ENCODE measurements around the gene COL16A1. TPM values are rescaled to one million over a fixed set of nuclear protein-coding genes. Genes with fewer than 3 reads are reported as not detected.
A peak's percentile ranks its signal among the peaks of the same experiment; 100 is the strongest.

The COL16A1 gene
- total and polyA plus RNA-seq, 2 of the 13 experiments (the other 11 are each of a cell fraction or from before 2014, with no cell fraction given), result 4.3 to 12.2 TPM

GRCh38 chr1:31643976-31644559 lies 59.7 kb downstream of the COL16A1 start (continued):
- no peak; the same call in 1 of the 2 replicates for TF ChIP-seq ZNF704 (CRISPR knock-in tag; IDR thresholded peaks at IDR 0.05; ENCODE audit: borderline replicate concordance)
- no peak for TF ChIP-seq SP2 (CRISPR knock-in tag; IDR thresholded peaks at IDR 0.05)
- peak; percentile 67; the same call in 1 of the 2 replicates for TF ChIP-seq KAT7 (CRISPR knock-in tag; IDR thresholded peaks at IDR 0.05; ENCODE audit: borderline replicate concordance)
- TF ChIP-seq PAF1 (CRISPR knock-in tag; IDR thresholded peaks at IDR 0.05), result no peak
- no peak for TF ChIP-seq HOMEZ (CRISPR knock-in tag; IDR thresholded peaks at IDR 0.05; ENCODE audit: low read depth)
- TF ChIP-seq CBX5 (CRISPR knock-in tag; IDR thresholded peaks at IDR 0.05; ENCODE audit: borderline replicate concordance), result 0 out of 2 replicates have a peak, but pooled peaks have one; percentile 46
- TF ChIP-seq CCDC6 (CRISPR knock-in tag; IDR thresholded peaks at IDR 0.05), result no peak
- TF ChIP-seq RARG (CRISPR knock-in tag; IDR thresholded peaks at IDR 0.05; ENCODE audit: low read depth), result 0 out of 2 replicates have a peak, but pooled peaks have one; percentile 63
- TF ChIP-seq, protein P1, sequence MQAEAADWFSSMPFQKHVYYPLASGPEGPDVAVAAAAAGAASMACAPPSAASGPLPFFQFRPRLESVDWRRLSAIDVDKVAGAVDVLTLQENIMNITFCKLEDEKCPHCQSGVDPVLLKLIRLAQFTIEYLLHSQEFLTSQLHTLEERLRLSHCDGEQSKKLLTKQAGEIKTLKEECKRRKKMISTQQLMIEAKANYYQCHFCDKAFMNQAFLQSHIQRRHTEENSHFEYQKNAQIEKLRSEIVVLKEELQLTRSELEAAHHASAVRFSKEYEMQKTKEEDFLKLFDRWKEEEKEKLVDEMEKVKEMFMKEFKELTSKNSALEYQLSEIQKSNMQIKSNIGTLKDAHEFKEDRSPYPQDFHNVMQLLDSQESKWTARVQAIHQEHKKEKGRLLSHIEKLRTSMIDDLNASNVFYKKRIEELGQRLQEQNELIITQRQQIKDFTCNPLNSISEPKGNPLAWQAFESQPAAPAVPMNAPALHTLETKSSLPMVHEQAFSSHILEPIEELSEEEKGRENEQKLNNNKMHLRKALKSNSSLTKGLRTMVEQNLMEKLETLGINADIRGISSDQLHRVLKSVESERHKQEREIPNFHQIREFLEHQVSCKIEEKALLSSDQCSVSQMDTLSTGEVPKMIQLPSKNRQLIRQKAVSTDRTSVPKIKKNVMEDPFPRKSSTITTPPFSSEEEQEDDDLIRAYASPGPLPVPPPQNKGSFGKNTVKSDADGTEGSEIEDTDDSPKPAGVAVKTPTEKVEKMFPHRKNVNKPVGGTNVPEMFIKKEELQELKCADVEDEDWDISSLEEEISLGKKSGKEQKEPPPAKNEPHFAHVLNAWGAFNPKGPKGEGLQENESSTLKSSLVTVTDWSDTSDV (CRISPR knock-in tag; IDR thresholded peaks at IDR 0.05), result no peak
- TF ChIP-seq FOXO1 (CRISPR knock-in tag; IDR thresholded peaks at IDR 0.05), result no peak
- no peak for TF ChIP-seq EP300 (IDR thresholded peaks at IDR 0.05; ENCODE audit: low read depth in 2 of 2, low read length in 2 of 2)
- TF ChIP-seq EP300 (CRISPR knock-in tag; IDR thresholded peaks at IDR 0.05; ENCODE audit: borderline replicate concordance), result no peak
- no peak for TF ChIP-seq HOXA3 (CRISPR knock-in tag; IDR thresholded peaks at IDR 0.05)
- no peak for TF ChIP-seq HNRNPH1 (optimal IDR thresholded peaks at IDR 0.05; ENCODE audit: low read depth, low read length)
- TF ChIP-seq ETS1 (CRISPR knock-in tag; IDR thresholded peaks at IDR 0.05), result no peak
- peak; percentile 11; the same call in 1 of the 2 replicates for TF ChIP-seq ZSCAN22 (CRISPR knock-in tag; IDR thresholded peaks at IDR 0.05)
- no peak for TF ChIP-seq FUBP1 (CRISPR knock-in tag; IDR thresholded peaks at IDR 0.05; ENCODE audit: borderline replicate concordance)
- TF ChIP-seq NR1H2 (CRISPR knock-in tag; IDR thresholded peaks at IDR 0.05; ENCODE audit: borderline replicate concordance, low read depth), result no peak
- no peak for TF ChIP-seq SSRP1 (CRISPR knock-in tag; IDR thresholded peaks at IDR 0.05)
- TF ChIP-seq, protein P2, sequence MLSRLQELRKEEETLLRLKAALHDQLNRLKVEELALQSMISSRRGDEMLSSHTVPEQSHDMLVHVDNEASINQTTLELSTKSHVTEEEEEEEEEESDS (CRISPR knock-in tag; IDR thresholded peaks at IDR 0.05; ENCODE audit: borderline replicate concordance), result no peak
- peak; percentile 8; the same call in 1 of the 2 replicates for TF ChIP-seq MYNN (CRISPR knock-in tag; IDR thresholded peaks at IDR 0.05; ENCODE audit: low read depth)
